ENCODE data around the gene EBI3. TPM values are rescaled to one million over a fixed set of nuclear protein-coding genes. Genes with fewer than 3 reads are reported as not detected.
"Not testable (repeated sequence)": the region's sequence is repeated elsewhere in the genome, so short reads cannot be mapped to it uniquely, and the experiment has no call there.

The EBI3 gene
- total and polyA plus RNA-seq, 2 of the 13 experiments (the other 11 are each of a cell fraction or from before 2014, with no cell fraction given): 3.4 TPM; not detected in 1

DNA sequence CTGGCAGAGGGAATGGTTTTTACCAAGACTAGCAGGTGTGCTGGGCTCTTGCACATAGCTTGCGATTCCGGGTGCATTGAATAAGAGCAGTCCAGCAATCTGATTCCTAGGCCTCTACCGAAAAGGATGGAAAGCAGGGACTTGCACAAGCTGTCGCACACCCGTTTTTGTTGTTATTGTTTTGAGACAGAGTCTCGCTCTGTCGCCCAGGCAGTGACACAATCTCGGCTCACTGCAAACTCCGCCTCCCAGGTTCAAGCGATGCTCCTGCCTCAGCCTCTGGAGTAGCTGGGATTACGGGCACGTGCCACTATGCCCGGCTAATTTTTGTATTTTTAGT is 5.5 kb downstream of the EBI3 start (continued):
- TF ChIP-seq, protein P1, sequence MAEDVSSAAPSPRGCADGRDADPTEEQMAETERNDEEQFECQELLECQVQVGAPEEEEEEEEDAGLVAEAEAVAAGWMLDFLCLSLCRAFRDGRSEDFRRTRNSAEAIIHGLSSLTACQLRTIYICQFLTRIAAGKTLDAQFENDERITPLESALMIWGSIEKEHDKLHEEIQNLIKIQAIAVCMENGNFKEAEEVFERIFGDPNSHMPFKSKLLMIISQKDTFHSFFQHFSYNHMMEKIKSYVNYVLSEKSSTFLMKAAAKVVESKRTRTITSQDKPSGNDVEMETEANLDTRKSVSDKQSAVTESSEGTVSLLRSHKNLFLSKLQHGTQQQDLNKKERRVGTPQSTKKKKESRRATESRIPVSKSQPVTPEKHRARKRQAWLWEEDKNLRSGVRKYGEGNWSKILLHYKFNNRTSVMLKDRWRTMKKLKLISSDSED (CRISPR knock-in tag; IDR thresholded peaks at IDR 0.05): no peak
- no peak for TF ChIP-seq NFIB (CRISPR knock-in tag; IDR thresholded peaks at IDR 0.05; ENCODE audit: borderline replicate concordance)
- no peak for TF ChIP-seq CAMTA2 (CRISPR knock-in tag; IDR thresholded peaks at IDR 0.05; ENCODE audit: borderline replicate concordance)
- no peak for TF ChIP-seq ZNF749 (CRISPR knock-in tag; IDR thresholded peaks at IDR 0.05; ENCODE audit: borderline replicate concordance)
- no peak for TF ChIP-seq HNRNPUL1 (IDR thresholded peaks at IDR 0.05; ENCODE audit: low read depth, low read length)
- TF ChIP-seq, protein P2, sequence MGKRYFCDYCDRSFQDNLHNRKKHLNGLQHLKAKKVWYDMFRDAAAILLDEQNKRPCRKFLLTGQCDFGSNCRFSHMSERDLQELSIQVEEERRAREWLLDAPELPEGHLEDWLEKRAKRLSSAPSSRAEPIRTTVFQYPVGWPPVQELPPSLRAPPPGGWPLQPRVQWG (CRISPR knock-in tag; IDR thresholded peaks at IDR 0.05; ENCODE audit: borderline replicate concordance, low read depth): no peak
- no peak for TF ChIP-seq ZNF333 (CRISPR knock-in tag; IDR thresholded peaks at IDR 0.05; ENCODE audit: borderline replicate concordance)
- TF ChIP-seq, protein P3, sequence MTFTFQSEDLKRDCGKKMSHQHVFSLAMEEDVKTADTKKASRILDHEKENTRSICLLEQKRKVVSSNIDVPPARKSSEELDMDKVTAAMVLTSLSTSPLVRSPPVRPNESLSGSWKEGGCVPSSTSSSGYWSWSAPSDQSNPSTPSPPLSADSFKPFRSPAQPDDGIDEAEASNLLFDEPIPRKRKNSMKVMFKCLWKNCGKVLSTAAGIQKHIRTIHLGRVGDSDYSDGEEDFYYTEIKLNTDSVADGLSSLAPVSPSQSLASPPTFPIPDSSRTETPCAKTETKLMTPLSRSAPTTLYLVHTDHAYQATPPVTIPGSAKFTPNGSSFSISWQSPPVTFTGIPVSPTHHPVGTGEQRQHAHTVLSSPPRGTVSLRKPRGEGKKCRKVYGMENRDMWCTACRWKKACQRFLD (CRISPR knock-in tag; IDR thresholded peaks at IDR 0.05; ENCODE audit: borderline replicate concordance): no peak

DNA sequence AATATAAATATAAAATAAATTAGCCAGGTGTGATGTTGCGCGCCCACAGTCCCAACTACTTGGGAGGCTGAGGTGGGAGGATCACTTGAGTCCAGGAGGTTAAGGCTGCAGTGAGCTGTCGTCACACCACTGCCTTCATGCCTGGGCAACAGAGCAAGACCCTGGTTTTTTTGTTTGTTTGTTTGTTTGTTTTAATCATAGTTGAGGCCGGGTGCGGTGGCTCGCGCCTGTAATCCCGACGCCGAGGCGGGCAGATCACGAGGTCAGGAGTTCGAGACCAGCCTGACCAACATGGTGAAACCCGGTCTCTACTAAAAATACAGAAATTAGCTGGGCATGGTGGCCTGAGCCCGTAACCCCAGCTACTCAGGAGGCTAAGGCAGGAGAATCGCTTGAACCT is 8.2 kb downstream of the EBI3 start:
- H3K9ac ChIP-seq (ENCODE audit: insufficient read depth, low read depth, low read length); H3K27me3 ChIP-seq (ENCODE audit: control insufficient read depth in 1 of 2, insufficient read depth in 2 of 2, low read length in 2 of 2); H3K27ac ChIP-seq (ENCODE audit: extremely low read length, insufficient read depth, low read length); H3K4me3 ChIP-seq (replicated peaks in 1 of 3; ENCODE audit: insufficient read depth in 1 of 3, low read depth in 2 of 3, low read length in 3 of 3); H3K79me2 ChIP-seq (ENCODE audit: insufficient read depth, low read length); H2AFZ ChIP-seq (ENCODE audit: low read length); in situ Hi-C loops (cut with HindIII; ENCODE audit: extremely low pct_ligation_motif_present, low pct_unique_long_range_greater_than_20kb); H4K20me1 ChIP-seq (ENCODE audit: insufficient read depth, low read length); H3K4me2 ChIP-seq (ENCODE audit: low read depth, low read length); DNase-seq (ENCODE audit: low spot score); intact Hi-C loops (cut with micrococcal nuclease; ENCODE audit: unreplicated experiment); H3K36me3 ChIP-seq (replicated peaks in 1 of 2; ENCODE audit: control insufficient read depth in 1 of 2, insufficient read depth in 2 of 2, low read length in 2 of 2); BruUV-seq (replicated peaks); FAIRE-seq; ATAC-seq; CTCF ChIA-PET (ENCODE audit: low intra/inter-chr PET ratio, low total read pairs); POLR2A ChIA-PET: not testable (repeated sequence)
- WGBS (ENCODE audit: low lambda C conversion rate): 82% methylated on average over 16 of the region's 16 CpGs
- TF ChIP-seq ZNF121 (CRISPR knock-in tag; IDR thresholded peaks at IDR 0.05): peak; percentile 19; the same call in 1 of the 2 replicates
- Histone ChIP-seq H3K4me1 (ENCODE audit: insufficient read depth, low read length) (peaks cover 30% of the 10 kb centered on the region), H3K9me3 (ENCODE audit: low read length) (peaks cover 12% of the 10 kb centered on the region)
